GM18511 (cell line): ENCODE measurements around the gene KCNJ18.
"Not testable (repeated sequence)": the region's sequence is repeated elsewhere in the genome, so short reads cannot be mapped to it uniquely, and the experiment has no call there.

Source experiments
- ATAC-seq: cut with Tn5 transposase; IDR thresholded peaks from one replicate; pipeline ENCODE4 v1.9.1; 2021; ENCODE audit warnings: mild to moderate bottlenecking, moderate library complexity; ENCODE audit not compliant: unreplicated experiment

The KCNJ18 gene

GRCh38 chr17:21749696-21750531, 57.6 kb downstream of the KCNJ18 start:
- ATAC-seq = not testable (repeated sequence)

GRCh38 chr17:21751111-21751510, 58.8 kb downstream of the KCNJ18 start:
- ATAC-seq = not testable (repeated sequence)
